ENCODE data around the gene STYK1.

Gene STYK1

DNA sequence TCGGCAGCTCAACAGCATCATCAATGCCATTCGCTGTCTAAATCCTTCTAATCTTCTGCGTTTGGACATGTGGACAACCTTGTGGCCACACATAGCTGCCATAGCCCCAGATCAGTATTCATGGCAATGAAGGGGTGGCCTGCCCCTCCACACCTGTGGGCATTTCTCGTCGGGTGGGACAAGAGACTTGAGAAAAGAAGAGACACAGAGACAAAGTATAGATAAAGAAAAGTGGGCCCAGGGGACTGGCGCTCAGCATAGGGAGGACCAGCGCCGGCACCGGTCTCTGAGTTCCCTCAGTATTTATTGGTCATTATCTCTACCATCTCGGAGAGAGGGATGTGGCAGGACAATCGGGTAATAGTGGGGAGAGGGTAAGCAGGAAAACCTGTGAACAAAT lies 102.7 kb downstream of the STYK1 start:
- TF ChIP-seq, protein P1, sequence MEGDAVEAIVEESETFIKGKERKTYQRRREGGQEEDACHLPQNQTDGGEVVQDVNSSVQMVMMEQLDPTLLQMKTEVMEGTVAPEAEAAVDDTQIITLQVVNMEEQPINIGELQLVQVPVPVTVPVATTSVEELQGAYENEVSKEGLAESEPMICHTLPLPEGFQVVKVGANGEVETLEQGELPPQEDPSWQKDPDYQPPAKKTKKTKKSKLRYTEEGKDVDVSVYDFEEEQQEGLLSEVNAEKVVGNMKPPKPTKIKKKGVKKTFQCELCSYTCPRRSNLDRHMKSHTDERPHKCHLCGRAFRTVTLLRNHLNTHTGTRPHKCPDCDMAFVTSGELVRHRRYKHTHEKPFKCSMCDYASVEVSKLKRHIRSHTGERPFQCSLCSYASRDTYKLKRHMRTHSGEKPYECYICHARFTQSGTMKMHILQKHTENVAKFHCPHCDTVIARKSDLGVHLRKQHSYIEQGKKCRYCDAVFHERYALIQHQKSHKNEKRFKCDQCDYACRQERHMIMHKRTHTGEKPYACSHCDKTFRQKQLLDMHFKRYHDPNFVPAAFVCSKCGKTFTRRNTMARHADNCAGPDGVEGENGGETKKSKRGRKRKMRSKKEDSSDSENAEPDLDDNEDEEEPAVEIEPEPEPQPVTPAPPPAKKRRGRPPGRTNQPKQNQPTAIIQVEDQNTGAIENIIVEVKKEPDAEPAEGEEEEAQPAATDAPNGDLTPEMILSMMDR (IDR thresholded peaks at IDR 0.05) = no peak
